HG03103 (cell line): Measurements from ENCODE around the gene ALOX15.

Experiments used
- ATAC-seq: cut with Tn5 transposase; IDR thresholded peaks from one replicate; pipeline ENCODE4 v1.9.1; 2021; ENCODE audit warnings: low read depth; ENCODE audit not compliant: unreplicated experiment

The ALOX15 gene

GRCh38 chr17:4582101-4582501 lies 59.4 kb downstream of the ALOX15 start:
- ATAC-seq, result no peak
